ENCODE data around the gene SCRT2. TPM values are rescaled to one million over a fixed set of nuclear protein-coding genes. Genes with fewer than 3 reads are reported as not detected.

The SCRT2 gene
- total and polyA plus RNA-seq, 10 donors, result 0.09 TPM; not detected in 9

DNA sequence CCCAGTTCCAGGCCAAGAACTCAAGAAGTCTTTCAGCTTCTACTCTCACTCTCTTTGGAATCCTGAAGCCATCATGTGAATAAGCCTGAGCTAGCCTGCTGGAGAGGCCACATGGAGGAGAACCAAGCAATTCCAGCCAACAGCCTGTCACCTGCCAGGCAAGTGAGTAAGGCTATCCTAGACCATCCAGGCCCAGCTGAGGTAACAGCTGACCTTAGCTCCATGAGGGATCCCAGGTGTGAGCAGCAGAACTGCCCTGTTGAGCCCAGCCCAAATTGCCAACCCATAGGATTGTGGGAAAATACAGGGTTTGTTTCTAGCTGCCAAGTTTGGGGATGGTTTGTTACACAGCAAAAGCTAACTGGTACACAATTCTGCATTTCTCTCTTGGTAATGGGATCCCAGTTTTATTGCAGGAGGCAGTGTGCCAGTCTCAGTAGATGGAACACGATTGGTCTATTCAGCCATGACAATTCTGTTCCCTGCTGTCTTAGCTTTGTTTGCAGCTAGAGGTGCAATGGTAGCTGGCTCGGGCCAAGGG is 28.1 kb downstream of the SCRT2 start:
- H3K27me3 ChIP-seq (replicated peaks in 1 of 7), result peaks cover 1 to 13% (median 7%) of the 10 kb centered on the region in 7 donors
- WGBS, 5 donors, result 89 to 98% (median 94%) methylated on average over 2 of the region's 2 CpGs
- DNase-seq, result no peak
- TF ChIP-seq, protein P1, sequence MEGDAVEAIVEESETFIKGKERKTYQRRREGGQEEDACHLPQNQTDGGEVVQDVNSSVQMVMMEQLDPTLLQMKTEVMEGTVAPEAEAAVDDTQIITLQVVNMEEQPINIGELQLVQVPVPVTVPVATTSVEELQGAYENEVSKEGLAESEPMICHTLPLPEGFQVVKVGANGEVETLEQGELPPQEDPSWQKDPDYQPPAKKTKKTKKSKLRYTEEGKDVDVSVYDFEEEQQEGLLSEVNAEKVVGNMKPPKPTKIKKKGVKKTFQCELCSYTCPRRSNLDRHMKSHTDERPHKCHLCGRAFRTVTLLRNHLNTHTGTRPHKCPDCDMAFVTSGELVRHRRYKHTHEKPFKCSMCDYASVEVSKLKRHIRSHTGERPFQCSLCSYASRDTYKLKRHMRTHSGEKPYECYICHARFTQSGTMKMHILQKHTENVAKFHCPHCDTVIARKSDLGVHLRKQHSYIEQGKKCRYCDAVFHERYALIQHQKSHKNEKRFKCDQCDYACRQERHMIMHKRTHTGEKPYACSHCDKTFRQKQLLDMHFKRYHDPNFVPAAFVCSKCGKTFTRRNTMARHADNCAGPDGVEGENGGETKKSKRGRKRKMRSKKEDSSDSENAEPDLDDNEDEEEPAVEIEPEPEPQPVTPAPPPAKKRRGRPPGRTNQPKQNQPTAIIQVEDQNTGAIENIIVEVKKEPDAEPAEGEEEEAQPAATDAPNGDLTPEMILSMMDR (IDR thresholded peaks at IDR 0.05 in 8 of 11, conservative IDR thresholded peaks at IDR 0.05 in 3 of 11), result no peak
- TF ChIP-seq POLR2AphosphoS5 (IDR thresholded peaks at IDR 0.05), result no peak
- no peak for TF ChIP-seq POLR2A (IDR thresholded peaks at IDR 0.05)
- no peak overlapping the region for H3K4me3 ChIP-seq
- H3K4me1 ChIP-seq, result peaks cover 11 to 44% (median 23%) of the 10 kb centered on the region in 6 donors
- H3K27ac ChIP-seq, result no peak overlapping the region
- H3K36me3 ChIP-seq, result peaks cover 0 to 42% (median 19%) of the 10 kb centered on the region in 6 donors
- intact Hi-C loops (cut with DNase I; ENCODE audit: low total_unique reads), result loop anchor here (10.0 kb wide), 1 partner anchor 83 kb away; no protein-coding TSS in a partner anchor
- H3K9me3 ChIP-seq, result peaks cover 0 to 4% (median 0%) of the 10 kb centered on the region in 8 donors

GRCh38 chr20:646868-647233 is 28.8 kb downstream of the SCRT2 start:
- Histone ChIP-seq H3K36me3 (peaks cover 0 to 42% (median 19%) of the 10 kb centered on the region in 6 donors), H3K27me3 (replicated peaks in 1 of 7) (peaks cover 4 to 16% (median 10%) of the 10 kb centered on the region in 7 donors), H3K4me3 (no peak overlapping the region), H3K4me1 (peaks cover 5 to 40% (median 18%) of the 10 kb centered on the region in 6 donors), H3K27ac (no peak overlapping the region), H3K9me3 (peaks cover 0 to 4% (median 0%) of the 10 kb centered on the region in 8 donors)
- WGBS, 5 donors, result 93 to 98% (median 96%) methylated on average over 2 of the region's 2 CpGs
- intact Hi-C loops (cut with DNase I; ENCODE audit: low total_unique reads), result loop anchor here (10.0 kb wide), 1 partner anchor 82 kb away; no protein-coding TSS in a partner anchor
- no peak for DNase-seq
- no peak for TF ChIP-seq POLR2AphosphoS5 (IDR thresholded peaks at IDR 0.05)
- TF ChIP-seq, protein P1 (IDR thresholded peaks at IDR 0.05 in 8 of 11, conservative IDR thresholded peaks at IDR 0.05 in 3 of 11), result no peak
- no peak for TF ChIP-seq POLR2A (IDR thresholded peaks at IDR 0.05)

GRCh38 chr20:646107-646867 is 29.3 kb downstream of the SCRT2 start:
- DNase-seq, result no peak
- Histone ChIP-seq H3K9me3 (peaks cover 0 to 4% (median 0%) of the 10 kb centered on the region in 8 donors), H3K27ac (no peak overlapping the region), H3K36me3 (peaks cover 0 to 42% (median 19%) of the 10 kb centered on the region in 6 donors), H3K4me1 (peaks cover 3 to 35% (median 14%) of the 10 kb centered on the region in 6 donors), H3K27me3 (replicated peaks in 1 of 7) (peaks cover 4 to 20% (median 10%) of the 10 kb centered on the region in 7 donors), H3K4me3 (no peak overlapping the region)
- 78 to 89% (median 88%) methylated on average over 10 of the region's 10 CpGs for WGBS, 5 donors
- intact Hi-C loops (cut with DNase I; ENCODE audit: low total_unique reads), result loop anchor here (10.0 kb wide), 1 partner anchor 81 kb away; no protein-coding TSS in a partner anchor
- TF ChIP-seq POLR2A (IDR thresholded peaks at IDR 0.05) (no peak), POLR2AphosphoS5 (IDR thresholded peaks at IDR 0.05) (no peak)
- TF ChIP-seq, protein P1 (IDR thresholded peaks at IDR 0.05 in 8 of 11, conservative IDR thresholded peaks at IDR 0.05 in 3 of 11), result no peak

All from spleen (tissue), 11 donors.